GM23338 (cell line): Measurements from ENCODE around the gene SLC39A11. TPM values are rescaled to one million over a fixed set of nuclear protein-coding genes. Genes with fewer than 3 reads are reported as not detected.

ENCODE experiments used
- ATAC-seq: fragments of 200-7000 bp; cut with Tn5 transposase; 3 replicates; pipeline ENCODE4 v1.9.1; 2020
- DNase-seq: peaks from one replicate; pipeline ENCODE4 v3.0.0-alpha.2; 2015; ENCODE audit warnings: low spot score
- H2AFZ ChIP-seq: fragments of 200-600 bp; sonication (generic); 2 replicates; pipeline ENCODE4 v1.8.0; 2016; ENCODE audit warnings: antibody characterized with exemption, mild to moderate bottlenecking, moderate library complexity
- H3F3A ChIP-seq: fragments of 200-600 bp; sonication (generic); replicated peaks from 2 replicates; pipeline ENCODE4 v1.8.0; 2017; ENCODE audit warnings: antibody characterized with exemption, mixed run types, low read depth
- H3K27ac ChIP-seq: fragments of 200-600 bp; sonication (generic); 2 replicates; pipeline ENCODE4 v1.6.1; 2016; ENCODE audit warnings: low read depth
- H3K27me3 ChIP-seq: fragments of 200-600 bp; sonication (generic); 2 replicates; pipeline ENCODE4 v1.8.0; 2016; ENCODE audit warnings: mild to moderate bottlenecking, mixed run types, moderate library complexity; ENCODE audit not compliant: insufficient read depth
- H3K36me3 ChIP-seq: fragments of 200-600 bp; sonication (generic); 2 replicates; pipeline ENCODE4 v1.8.0; 2016; ENCODE audit warnings: mild to moderate bottlenecking; ENCODE audit not compliant: insufficient read depth
- H3K4me1 ChIP-seq: fragments of 200-600 bp; sonication (generic); 2 replicates; pipeline ENCODE4 v1.8.0; 2016; ENCODE audit warnings: mild to moderate bottlenecking, moderate library complexity; ENCODE audit not compliant: insufficient read depth
- H3K4me2 ChIP-seq: fragments of 200-600 bp; sonication (generic); 2 replicates; pipeline ENCODE4 v1.7.1; 2017; ENCODE audit warnings: mixed run types
- H3K4me3 ChIP-seq: fragments of 200-600 bp; sonication (generic); 2 replicates; pipeline ENCODE4 v1.6.1; 2016; ENCODE audit warnings: mixed run types
- H3K79me2 ChIP-seq: fragments of 200-600 bp; sonication (generic); replicated peaks from 2 replicates; pipeline ENCODE4 v1.8.0; 2017; ENCODE audit warnings: mild to moderate bottlenecking; ENCODE audit not compliant: insufficient read depth
- H3K9me2 ChIP-seq: fragments of 200-600 bp; sonication (generic); 2 replicates; pipeline ENCODE4 v1.8.0; 2017; ENCODE audit not compliant: insufficient read depth
- H4K20me1 ChIP-seq: fragments of 200-600 bp; sonication (generic); replicated peaks from 2 replicates; pipeline ENCODE4 v1.8.0; 2017; ENCODE audit warnings: mild to moderate bottlenecking; ENCODE audit not compliant: insufficient read depth
- H3K27ac Mint-ChIP-seq: 2 replicates; pipeline ENCODE4 v1.8.0; 2020; ENCODE audit warnings: inconsistent platforms, mild to moderate bottlenecking, moderate library complexity, mixed read lengths
- H3K27me3 Mint-ChIP-seq: 3 replicates; pipeline ENCODE4 v1.8.0; 2022; ENCODE audit warnings: low read depth, mild to moderate bottlenecking, moderate library complexity, mixed read lengths, inconsistent platforms; ENCODE audit not compliant: insufficient read depth, poor library complexity
- H3K36me3 Mint-ChIP-seq: 3 replicates; pipeline ENCODE4 v1.8.0; 2021; ENCODE audit warnings: low read depth, mild to moderate bottlenecking, inconsistent platforms, moderate library complexity, mixed read lengths
- H3K4me1 Mint-ChIP-seq: 3 replicates; pipeline ENCODE4 v1.8.0; 2020; ENCODE audit warnings: mild to moderate bottlenecking, inconsistent platforms, mixed read lengths
- H3K4me3 Mint-ChIP-seq: 3 replicates; pipeline ENCODE4 v1.8.0; 2021; ENCODE audit warnings: moderate library complexity, mild to moderate bottlenecking, inconsistent platforms, mixed read lengths
- H3K9me3 Mint-ChIP-seq: 3 replicates; pipeline ENCODE4 v1.8.0; 2020; ENCODE audit warnings: moderate library complexity, mild to moderate bottlenecking, inconsistent platforms, mixed read lengths
- CREB1 ChIP-seq: fragments of 250-450 bp; sonication (Bioruptor Pico); IDR thresholded peaks from 2 replicates; pipeline ENCODE4 v1.5.0; 2020; ENCODE audit warnings: low read depth, mild to moderate bottlenecking, moderate library complexity
- ETS1 ChIP-seq: IDR thresholded peaks from 2 replicates; pipeline ENCODE4 v1.6.1; 2016; ENCODE audit warnings: antibody characterized with exemption
- EZH2 ChIP-seq: fragments of 200-600 bp; sonication (generic); IDR thresholded peaks from one replicate; pipeline ENCODE4 v1.8.0; 2017; ENCODE audit warnings: antibody characterized with exemption, mild to moderate bottlenecking, low read depth; ENCODE audit not compliant: unreplicated experiment
- EZH2phosphoT487 ChIP-seq: fragments of 200-600 bp; sonication (generic); IDR thresholded peaks from one replicate; pipeline ENCODE4 v1.8.1; 2018; ENCODE audit warnings: antibody characterized with exemption; ENCODE audit not compliant: unreplicated experiment
- JUNB ChIP-seq: IDR thresholded peaks from one replicate; pipeline ENCODE4 v1.6.1; 2016; ENCODE audit warnings: antibody characterized with exemption; ENCODE audit not compliant: unreplicated experiment
- NANOG ChIP-seq: IDR thresholded peaks from 2 replicates; pipeline ENCODE4 v1.6.1; 2016; ENCODE audit warnings: antibody characterized with exemption, borderline replicate concordance
- STAT1 ChIP-seq: IDR thresholded peaks from one replicate; pipeline ENCODE4 v1.6.1; 2016; ENCODE audit warnings: antibody characterized with exemption; ENCODE audit not compliant: unreplicated experiment
- ZNF114 ChIP-seq: fragments of 250-450 bp; sonication (Bioruptor Pico); IDR thresholded peaks from 2 replicates; pipeline ENCODE4 v1.5.0; 2020; ENCODE audit warnings: mild to moderate bottlenecking, moderate library complexity
- ZNF331 ChIP-seq: fragments of 250-450 bp; sonication (Bioruptor Pico); IDR thresholded peaks from 2 replicates; pipeline ENCODE4 v1.5.0; 2020; ENCODE audit warnings: low read depth, mild to moderate bottlenecking, moderate library complexity
- polyA plus RNA-seq: library from polyadenylated mRNA; unstranded; fragments of >200 nt; fragmentation: Nextera tagmentation; extraction: Ambion mirVana; gene quantifications from 2 replicates; pipeline ENCODE4 v1.2.1, GENCODE V29; 2016
- total RNA-seq: library from RNA; depleted of rRNA; stranded (reverse); fragments of >200 nt; shearing (Covaris generic); gene quantifications from 2 replicates; pipeline ENCODE4 v1.2.3, GENCODE V29; 2014
- TF ChIP-seq, protein P1 (sequence below), 2 experiments: fragments of 200-600 bp in 1 of 2; sonication (generic) in 1 of 2; conservative IDR thresholded peaks; 2 replicates each; pipeline versions ENCODE4 v1.5.1 to v1.6.1; 2016 to 2017; ENCODE audit warnings: antibody characterized with exemption in 2 of 2, low read depth in 2 of 2, mild to moderate bottlenecking in 2 of 2, moderate library complexity in 1 of 2

SLC39A11 gene
- total and polyA plus RNA-seq, 2 experiments from 2014 or later: 10.8 to 18.1 TPM

- no peaks in the 10 kb centered on the region for H3K27me3 ChIP-seq
- Mint-ChIP-seq H3K4me1 (peaks cover 10% of the 10 kb centered on the region), H3K9me3 (no peaks in the 10 kb centered on the region), H3K27ac (no peak overlapping the region), H3K36me3 (no peaks in the 10 kb centered on the region; the same call in 2 of the 3 replicates), H3K4me3 (no peak overlapping the region), H3K27me3 (peaks cover 7% of the 10 kb centered on the region)
- peak; percentile 59 for ATAC-seq
- TF ChIP-seq, protein P1, sequence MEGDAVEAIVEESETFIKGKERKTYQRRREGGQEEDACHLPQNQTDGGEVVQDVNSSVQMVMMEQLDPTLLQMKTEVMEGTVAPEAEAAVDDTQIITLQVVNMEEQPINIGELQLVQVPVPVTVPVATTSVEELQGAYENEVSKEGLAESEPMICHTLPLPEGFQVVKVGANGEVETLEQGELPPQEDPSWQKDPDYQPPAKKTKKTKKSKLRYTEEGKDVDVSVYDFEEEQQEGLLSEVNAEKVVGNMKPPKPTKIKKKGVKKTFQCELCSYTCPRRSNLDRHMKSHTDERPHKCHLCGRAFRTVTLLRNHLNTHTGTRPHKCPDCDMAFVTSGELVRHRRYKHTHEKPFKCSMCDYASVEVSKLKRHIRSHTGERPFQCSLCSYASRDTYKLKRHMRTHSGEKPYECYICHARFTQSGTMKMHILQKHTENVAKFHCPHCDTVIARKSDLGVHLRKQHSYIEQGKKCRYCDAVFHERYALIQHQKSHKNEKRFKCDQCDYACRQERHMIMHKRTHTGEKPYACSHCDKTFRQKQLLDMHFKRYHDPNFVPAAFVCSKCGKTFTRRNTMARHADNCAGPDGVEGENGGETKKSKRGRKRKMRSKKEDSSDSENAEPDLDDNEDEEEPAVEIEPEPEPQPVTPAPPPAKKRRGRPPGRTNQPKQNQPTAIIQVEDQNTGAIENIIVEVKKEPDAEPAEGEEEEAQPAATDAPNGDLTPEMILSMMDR (conservative IDR thresholded peaks at IDR 0.05; ENCODE audit: low read depth in 2 of 2): peak in 1 of 2 experiments; percentile 8; a peak in 1 of 4 replicates
- no peak for TF ChIP-seq NANOG
- H3K27ac ChIP-seq: no peak overlapping the region
- H3K4me3 ChIP-seq: no peak overlapping the region
- H3K36me3 ChIP-seq: no peaks in the 10 kb centered on the region
- DNase-seq: no peak
- H3K4me1 ChIP-seq: peaks cover 14% of the 10 kb centered on the region; the same call in 1 of the 2 replicates
- no peaks in the 10 kb centered on the region for H4K20me1 ChIP-seq
- H3K9me2 ChIP-seq: peaks cover 5% of the 10 kb centered on the region; the same call in 1 of the 2 replicates
- no peak overlapping the region for H3K4me2 ChIP-seq
- no peak overlapping the region; the same call in 1 of the 2 replicates for H2AFZ ChIP-seq
- no peaks in the 10 kb centered on the region for H3K79me2 ChIP-seq
- no peaks in the 10 kb centered on the region for H3F3A ChIP-seq
These were observed 425.1 kb downstream of the SLC39A11 start for GRCh38 chr17:72667096-72668063.

DNA sequence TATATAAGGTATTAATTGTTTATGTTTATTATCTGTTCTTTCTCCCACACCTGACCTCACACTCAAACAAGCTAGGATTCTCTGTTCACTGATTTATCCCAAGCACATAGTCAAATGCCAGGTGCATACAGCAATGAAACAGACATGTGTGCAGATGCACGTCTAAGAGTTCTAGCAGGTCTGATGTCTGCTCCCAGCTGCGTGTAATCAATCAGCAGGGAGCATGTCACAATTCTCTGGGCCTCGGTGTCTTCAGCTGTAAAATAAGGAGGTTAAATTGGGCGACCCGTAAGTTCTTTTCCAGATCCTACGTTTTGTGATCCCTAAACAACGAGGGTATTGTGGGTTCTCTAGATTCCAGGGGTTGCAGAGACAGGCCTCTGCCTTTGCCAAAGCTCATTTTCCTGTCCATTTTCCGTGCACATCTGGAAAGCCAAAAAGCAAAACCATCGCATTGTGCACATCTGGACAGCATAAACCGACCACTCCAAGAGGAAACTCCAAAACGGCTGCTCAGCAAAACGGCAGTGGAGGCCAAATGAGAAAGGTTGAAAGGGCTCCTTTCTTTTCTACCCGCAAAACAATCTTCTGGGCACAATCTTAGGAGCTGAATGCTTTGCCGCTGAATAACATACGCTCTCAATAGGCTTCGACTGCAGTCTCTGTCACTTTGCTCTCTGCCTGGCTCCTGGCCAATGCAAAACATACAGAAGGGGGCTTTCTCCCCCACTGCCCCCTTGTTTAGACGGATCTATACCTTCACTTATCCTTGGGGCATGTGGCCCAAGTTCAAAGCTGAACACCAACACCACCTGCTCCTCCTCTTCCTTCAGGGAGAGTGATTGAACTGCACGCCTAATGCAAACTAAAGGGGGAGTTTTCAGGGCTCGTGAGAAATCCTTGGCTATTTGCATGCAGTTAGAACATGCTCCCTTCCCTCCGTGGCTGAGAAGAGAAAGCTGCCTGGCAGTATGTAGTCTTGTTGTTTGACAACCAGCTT is 426.3 kb downstream of the SLC39A11 start:
- no peaks in the 10 kb centered on the region for H3K79me2 ChIP-seq
- Mint-ChIP-seq H3K27me3 (peaks cover 4% of the 10 kb centered on the region), H3K36me3 (no peaks in the 10 kb centered on the region; the same call in 2 of the 3 replicates), H3K4me1 (peaks cover 13% of the 10 kb centered on the region), H3K4me3 (no peak overlapping the region), H3K27ac (no peak overlapping the region), H3K9me3 (no peaks in the 10 kb centered on the region)
- H4K20me1 ChIP-seq: no peaks in the 10 kb centered on the region
- H3K4me2 ChIP-seq: no peak overlapping the region
- peaks cover 5% of the 10 kb centered on the region; the same call in 1 of the 2 replicates for H3K9me2 ChIP-seq
- no peak overlapping the region for H2AFZ ChIP-seq
- no peaks in the 10 kb centered on the region for H3K36me3 ChIP-seq
- H3F3A ChIP-seq: no peaks in the 10 kb centered on the region
- H3K4me1 ChIP-seq: peaks cover 14% of the 10 kb centered on the region; the same call in 1 of the 2 replicates
- H3K4me3 ChIP-seq: no peak overlapping the region
- H3K27me3 ChIP-seq: no peaks in the 10 kb centered on the region
- DNase-seq: peak; percentile 20
- peak; percentile 70 for ATAC-seq
- H3K27ac ChIP-seq: no peak overlapping the region
- TF ChIP-seq CREB1 (CRISPR knock-in tag): no peak
- no peak for TF ChIP-seq ETS1
- TF ChIP-seq EZH2phosphoT487: no peak
- no peak for TF ChIP-seq ZNF331
- TF ChIP-seq JUNB: no peak
- TF ChIP-seq NANOG: no peak
- TF ChIP-seq, protein P1 (conservative IDR thresholded peaks at IDR 0.05; ENCODE audit: low read depth in 2 of 2): no peak
- no peak for TF ChIP-seq EZH2
- no peak for TF ChIP-seq STAT1
- no peak for TF ChIP-seq ZNF114 (CRISPR knock-in tag)
